ENCODE measurements around the gene PIGB.
A peak's percentile ranks its signal among the peaks of the same experiment; 100 is the strongest.
"Not testable (repeated sequence)": the region's sequence is repeated elsewhere in the genome, so short reads cannot be mapped to it uniquely, and the experiment has no call there.

Gene PIGB

GRCh38 chr15:55283379-55284147, 35.5 kb upstream of the PIGB start:
- no peak overlapping the region for H3K4me3 ChIP-seq (ENCODE audit: low read length)
- H3K27me3 ChIP-seq (ENCODE audit: control insufficient read depth, insufficient read depth, low read length) = peaks cover under 1% of the 10 kb centered on the region
- H3K9me3 ChIP-seq (ENCODE audit: control insufficient read depth, low read depth, low read length) = no peaks in the 10 kb centered on the region
- H3K9ac ChIP-seq (ENCODE audit: low read length) = no peak overlapping the region
- H3K36me3 ChIP-seq (ENCODE audit: control insufficient read depth, low read depth, low read length) = no peaks in the 10 kb centered on the region
- H3K4me1 ChIP-seq (ENCODE audit: control insufficient read depth, low read depth, low read length) = peaks cover 7% of the 10 kb centered on the region
- no peak overlapping the region for H3K27ac ChIP-seq (ENCODE audit: low read length)

DNA sequence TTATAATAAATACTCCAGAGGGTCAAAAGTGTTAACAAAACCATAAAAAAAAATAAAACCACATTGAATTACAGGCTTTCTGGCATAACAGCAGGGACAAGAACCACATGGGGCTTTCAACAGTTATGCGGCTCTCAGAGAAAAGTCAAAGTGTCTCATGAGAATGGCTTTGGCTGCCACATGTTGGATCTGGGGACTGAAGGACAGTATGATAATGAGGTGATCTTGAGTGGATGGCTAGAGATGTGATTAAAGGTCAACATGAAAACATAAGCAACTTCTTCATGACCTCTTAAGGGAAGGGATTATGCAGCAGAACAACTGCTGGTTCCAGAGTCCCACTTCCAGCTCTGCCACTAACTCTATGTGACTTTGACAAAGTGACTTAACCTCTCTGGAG, 34.6 kb upstream of the PIGB start:
- Histone ChIP-seq H3K4me1 (ENCODE audit: control insufficient read depth, low read depth, low read length) (peaks cover 13% of the 10 kb centered on the region), H3K27me3 (ENCODE audit: control insufficient read depth, insufficient read depth, low read length) (peaks cover 8% of the 10 kb centered on the region), H3K9ac (ENCODE audit: low read length) (no peak overlapping the region), H3K9me3 (ENCODE audit: control insufficient read depth, low read depth, low read length) (no peaks in the 10 kb centered on the region), H3K27ac (ENCODE audit: low read length) (no peak overlapping the region), H3K36me3 (ENCODE audit: control insufficient read depth, low read depth, low read length) (no peaks in the 10 kb centered on the region), H3K4me3 (ENCODE audit: low read length) (no peak overlapping the region)

- not testable (repeated sequence) for H3K27ac ChIP-seq (ENCODE audit: low read length); H3K9me3 ChIP-seq (ENCODE audit: control insufficient read depth, low read depth, low read length); H3K27me3 ChIP-seq (ENCODE audit: control insufficient read depth, insufficient read depth, low read length); H3K36me3 ChIP-seq (ENCODE audit: control insufficient read depth, low read depth, low read length); H3K4me3 ChIP-seq (ENCODE audit: low read length); H3K9ac ChIP-seq (ENCODE audit: low read length)
- peaks cover 16% of the 10 kb centered on the region for H3K4me1 ChIP-seq (ENCODE audit: control insufficient read depth, low read depth, low read length)
These were observed 32.4 kb upstream of the PIGB start for GRCh38 chr15:55286442-55287189.

DNA sequence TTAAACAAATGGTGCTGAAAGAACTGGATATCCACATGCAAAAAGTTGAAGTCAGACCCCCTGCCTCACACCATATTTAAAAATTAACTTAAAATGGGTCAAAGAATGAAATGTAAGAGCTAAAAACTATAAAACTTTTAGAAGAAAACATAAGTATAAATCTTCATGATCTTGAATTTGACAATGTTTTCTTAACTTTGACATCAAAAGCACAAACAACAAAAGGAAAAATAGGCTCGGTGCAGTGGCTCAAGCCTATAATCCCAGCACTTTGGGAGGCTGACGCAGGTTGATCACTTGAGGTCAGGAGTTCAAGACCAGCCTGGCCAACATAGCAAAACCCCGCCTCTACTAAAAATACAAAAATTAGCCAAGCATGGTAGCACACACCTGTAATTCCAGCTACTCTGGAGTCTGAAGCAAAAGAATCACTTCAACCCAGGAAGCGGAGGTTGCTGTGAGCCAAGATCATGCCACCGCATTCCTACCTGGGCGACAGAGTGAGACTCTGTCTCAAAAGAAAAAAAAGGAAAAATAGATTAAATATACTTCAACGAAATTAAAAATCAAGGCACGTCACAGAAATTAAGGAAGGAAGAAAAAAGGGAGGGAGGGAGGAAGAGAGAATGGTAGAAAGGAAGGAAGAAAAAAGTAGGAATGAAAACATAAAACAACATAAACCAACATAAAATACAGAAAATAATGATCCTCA, 30.9 kb upstream of the PIGB start:
- Histone ChIP-seq H3K9me3 (ENCODE audit: control insufficient read depth, low read depth, low read length) (no peaks in the 10 kb centered on the region), H3K4me3 (ENCODE audit: low read length) (no peak overlapping the region), H3K9ac (ENCODE audit: low read length) (no peak overlapping the region), H3K27ac (ENCODE audit: low read length) (no peak overlapping the region), H3K36me3 (ENCODE audit: control insufficient read depth, low read depth, low read length) (no peaks in the 10 kb centered on the region), H3K4me1 (ENCODE audit: control insufficient read depth, low read depth, low read length) (peaks cover 16% of the 10 kb centered on the region), H3K27me3 (ENCODE audit: control insufficient read depth, insufficient read depth, low read length) (peaks cover 8% of the 10 kb centered on the region)

DNA sequence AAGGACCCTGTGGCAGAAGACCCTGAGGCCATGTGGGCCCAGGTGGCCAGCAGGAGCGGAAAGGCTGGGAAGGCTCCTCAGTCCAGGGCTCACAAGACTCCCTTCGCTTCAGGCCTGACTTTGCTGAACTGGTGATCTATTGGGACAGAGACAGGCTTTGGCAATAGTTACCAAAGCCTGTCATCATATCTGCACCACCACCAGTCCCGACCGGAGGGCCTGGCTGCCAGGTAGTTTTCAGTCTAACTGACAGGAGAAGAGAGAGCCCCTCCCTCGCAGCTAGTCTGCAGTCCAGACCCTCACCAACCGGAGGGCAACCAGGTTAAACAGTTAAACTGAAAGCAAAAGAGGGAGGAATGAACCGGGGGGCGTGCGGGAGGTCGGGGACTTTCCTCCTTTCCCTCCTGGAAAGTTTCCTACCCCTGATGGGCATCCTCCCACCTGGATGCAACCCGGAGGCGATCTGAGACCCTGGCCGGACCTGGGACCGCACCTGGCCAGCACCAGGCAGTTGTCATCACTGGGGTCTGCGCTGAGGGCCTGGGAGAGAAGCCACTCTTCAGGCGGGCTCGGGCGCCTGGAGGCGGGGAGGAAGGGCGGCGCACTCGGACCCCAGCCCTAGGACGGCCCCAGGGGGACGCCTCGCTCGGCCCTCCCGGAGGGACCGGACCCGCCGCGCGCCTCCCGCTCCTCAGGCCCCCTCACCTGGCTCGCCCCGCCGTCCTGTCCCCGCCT, 29.8 kb upstream of the PIGB start:
- Histone ChIP-seq H3K27ac (ENCODE audit: low read length) (no peak overlapping the region), H3K36me3 (ENCODE audit: control insufficient read depth, low read depth, low read length) (no peaks in the 10 kb centered on the region), H3K27me3 (ENCODE audit: control insufficient read depth, insufficient read depth, low read length) (peaks cover 8% of the 10 kb centered on the region), H3K4me1 (ENCODE audit: control insufficient read depth, low read depth, low read length) (peaks cover 16% of the 10 kb centered on the region), H3K9me3 (ENCODE audit: control insufficient read depth, low read depth, low read length) (no peaks in the 10 kb centered on the region), H3K4me3 (ENCODE audit: low read length) (peak overlapping the region; percentile 93), H3K9ac (ENCODE audit: low read length) (peak overlapping the region; percentile 58)

DNA sequence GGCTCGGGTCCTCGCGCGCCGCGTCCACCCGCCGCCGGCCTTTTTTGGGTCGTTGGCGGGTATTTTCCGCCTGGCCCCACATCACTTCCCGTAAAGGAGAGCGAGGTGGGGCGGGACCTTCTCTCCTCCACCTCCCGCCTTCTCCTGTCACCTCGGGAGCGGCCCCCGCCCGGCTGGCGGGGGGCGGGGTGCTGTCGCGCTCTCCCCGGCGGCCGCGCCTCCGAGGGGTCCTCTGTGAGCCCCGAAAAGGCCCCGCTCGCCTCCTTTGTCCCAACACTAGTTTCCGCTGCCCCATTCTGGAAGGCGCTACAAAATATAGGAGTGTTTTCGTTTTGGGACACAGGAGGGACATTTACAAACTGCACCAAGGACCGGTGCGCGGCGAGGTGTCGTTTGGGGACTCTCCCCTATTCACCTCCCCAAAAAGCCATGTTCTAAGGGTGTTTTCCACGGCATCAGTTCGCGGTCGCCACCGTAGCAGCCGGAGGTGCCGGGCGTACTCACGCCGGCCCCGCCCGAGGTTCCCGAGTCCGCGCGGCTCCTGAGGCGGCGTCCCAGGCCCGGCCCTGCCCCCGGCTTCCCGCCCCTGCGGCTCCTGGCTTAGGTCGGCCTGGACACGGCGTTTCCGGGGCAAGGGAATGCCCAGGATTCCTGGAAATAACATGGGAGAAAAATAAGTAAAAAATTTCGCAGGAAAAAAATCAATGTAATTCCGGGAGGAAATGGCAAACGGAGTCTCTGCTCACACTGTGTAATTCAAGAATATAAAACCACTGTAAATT, 29.1 kb upstream of the PIGB start, which contains the start of gene RAB27A:
TSS of gene RAB27A (minus strand) at position 68 of the 782 bp plus-strand sequence. CDS start 54,879 bp downstream, outside the sequence.
- peak within 1 kb of the TSS; percentile 58 for H3K9ac ChIP-seq (ENCODE audit: low read length)
- H3K27me3 ChIP-seq (ENCODE audit: control insufficient read depth, insufficient read depth, low read length) = peaks cover 8% of the 10 kb centered on the region
- peak within 1 kb of the TSS; percentile 93 for H3K4me3 ChIP-seq (ENCODE audit: low read length)
- H3K4me1 ChIP-seq (ENCODE audit: control insufficient read depth, low read depth, low read length) = peaks cover 9% of the 10 kb centered on the region
- H3K9me3 ChIP-seq (ENCODE audit: control insufficient read depth, low read depth, low read length) = no peaks in the 10 kb centered on the region
- no peaks in the 10 kb centered on the region for H3K36me3 ChIP-seq (ENCODE audit: control insufficient read depth, low read depth, low read length)
- no peak within 1 kb of the TSS for H3K27ac ChIP-seq (ENCODE audit: low read length)

DNA sequence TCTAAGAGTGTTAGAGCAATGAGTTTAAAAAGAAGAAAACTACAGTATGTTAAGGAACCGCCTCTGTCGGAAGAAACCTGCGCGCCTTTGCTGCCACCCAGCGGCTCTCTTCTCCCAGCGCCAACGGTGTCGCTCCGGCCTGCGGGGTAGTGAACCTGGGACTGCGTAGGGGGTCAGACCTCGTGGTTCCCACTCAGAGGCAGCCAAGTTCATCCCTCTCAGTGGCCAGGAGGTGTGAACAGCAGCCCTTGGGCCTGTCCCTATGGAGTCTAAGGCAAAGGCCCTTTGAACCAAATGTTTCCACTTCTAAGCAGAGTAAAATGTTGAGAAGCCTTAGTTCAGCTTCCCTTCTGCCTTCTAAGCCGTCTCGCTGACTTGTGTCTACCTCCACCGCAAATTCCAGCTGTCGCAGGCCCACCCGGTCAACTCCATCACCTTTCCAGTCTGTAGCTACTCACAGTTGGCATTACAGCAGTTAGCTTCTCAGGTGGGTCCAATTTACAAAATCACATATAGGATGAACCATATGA, 28.4 kb upstream of the PIGB start:
- Histone ChIP-seq H3K36me3 (ENCODE audit: control insufficient read depth, low read depth, low read length) (no peaks in the 10 kb centered on the region), H3K9me3 (ENCODE audit: control insufficient read depth, low read depth, low read length) (no peaks in the 10 kb centered on the region), H3K4me3 (ENCODE audit: low read length) (peak overlapping the region; percentile 93), H3K9ac (ENCODE audit: low read length) (peak overlapping the region; percentile 58), H3K27ac (ENCODE audit: low read length) (no peak overlapping the region), H3K4me1 (ENCODE audit: control insufficient read depth, low read depth, low read length) (peaks cover 9% of the 10 kb centered on the region), H3K27me3 (ENCODE audit: control insufficient read depth, insufficient read depth, low read length) (peaks cover 8% of the 10 kb centered on the region)

DNA sequence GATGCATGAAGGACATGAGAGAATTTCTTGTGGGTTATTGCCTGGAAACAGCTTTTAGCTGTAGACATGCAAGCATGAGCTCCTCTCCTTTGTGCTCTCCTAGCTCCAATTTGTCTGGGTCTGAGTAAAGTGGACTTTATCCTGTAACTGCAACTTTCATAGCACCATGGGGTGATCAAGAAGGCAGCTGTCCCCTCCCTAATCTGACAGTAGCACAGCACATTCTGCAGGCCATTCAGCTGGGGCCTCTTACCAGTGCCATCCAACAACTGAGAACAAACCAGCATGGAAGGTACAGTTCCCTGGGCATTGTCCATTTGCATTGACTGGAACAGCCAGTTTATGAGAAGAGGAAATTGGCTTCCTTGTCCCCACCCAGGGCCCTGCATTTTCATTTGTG, 21.7 kb upstream of the PIGB start:
- H3K36me3 ChIP-seq (ENCODE audit: control insufficient read depth, low read depth, low read length) = no peaks in the 10 kb centered on the region
- H3K4me1 ChIP-seq (ENCODE audit: control insufficient read depth, low read depth, low read length) = no peaks in the 10 kb centered on the region
- H3K9ac ChIP-seq (ENCODE audit: low read length) = no peak overlapping the region
- no peaks in the 10 kb centered on the region for H3K27me3 ChIP-seq (ENCODE audit: control insufficient read depth, insufficient read depth, low read length)
- no peak overlapping the region for H3K4me3 ChIP-seq (ENCODE audit: low read length)
- H3K9me3 ChIP-seq (ENCODE audit: control insufficient read depth, low read depth, low read length) = no peaks in the 10 kb centered on the region
- H3K27ac ChIP-seq (ENCODE audit: low read length) = no peak overlapping the region

DNA sequence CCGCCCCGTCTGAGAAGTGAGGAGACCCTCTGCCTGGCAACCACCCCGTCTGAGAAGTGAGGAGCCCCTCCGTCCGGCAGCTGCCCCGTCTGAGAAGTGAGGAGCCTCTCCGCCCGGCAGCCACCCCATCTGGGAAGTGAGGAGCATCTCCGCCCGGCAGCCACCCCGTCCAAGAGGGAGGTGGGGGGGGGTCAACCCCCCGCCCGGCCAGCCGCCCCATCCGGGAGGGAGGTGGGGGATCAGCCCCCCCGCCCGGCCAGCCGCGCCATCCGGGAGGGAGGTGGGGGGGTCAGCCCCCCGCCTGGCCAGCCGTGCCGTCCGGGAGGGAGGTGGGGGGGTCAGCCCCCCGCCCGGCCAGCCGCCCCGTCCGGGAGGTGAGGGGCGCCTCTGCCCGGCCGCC, 16.2 kb upstream of the PIGB start:
- H3K9ac ChIP-seq (ENCODE audit: low read length); H3K9me3 ChIP-seq (ENCODE audit: control insufficient read depth, low read depth, low read length); H3K36me3 ChIP-seq (ENCODE audit: control insufficient read depth, low read depth, low read length); H3K27me3 ChIP-seq (ENCODE audit: control insufficient read depth, insufficient read depth, low read length); H3K4me1 ChIP-seq (ENCODE audit: control insufficient read depth, low read depth, low read length); H3K27ac ChIP-seq (ENCODE audit: low read length); H3K4me3 ChIP-seq (ENCODE audit: low read length): not testable (repeated sequence)

- H3K27ac ChIP-seq (ENCODE audit: low read length) = no peak overlapping the region
- H3K4me3 ChIP-seq (ENCODE audit: low read length) = peak overlapping the region; percentile 100
- no peaks in the 10 kb centered on the region for H3K9me3 ChIP-seq (ENCODE audit: control insufficient read depth, low read depth, low read length)
- H3K4me1 ChIP-seq (ENCODE audit: control insufficient read depth, low read depth, low read length) = peaks cover 10% of the 10 kb centered on the region
- peak overlapping the region; percentile 88 for H3K9ac ChIP-seq (ENCODE audit: low read length)
- no peaks in the 10 kb centered on the region for H3K27me3 ChIP-seq (ENCODE audit: control insufficient read depth, insufficient read depth, low read length)
- no peaks in the 10 kb centered on the region for H3K36me3 ChIP-seq (ENCODE audit: control insufficient read depth, low read depth, low read length)
These were observed 665 bp downstream of the PIGB start for GRCh38 chr15:55319537-55320237.
